Activated CD4-positive, alpha-beta T cell treated with anti-CD3 and anti-CD28 coated beads for 24 hours (primary cell): ENCODE measurements around the gene LHX3.

Experiments
- DNase-seq, 2 donors: peaks; one replicate each; pipeline ENCODE4 v3.0.0-alpha.2; 2020; ENCODE audit warnings: low read depth in 2 of 2

Gene LHX3

DNA sequence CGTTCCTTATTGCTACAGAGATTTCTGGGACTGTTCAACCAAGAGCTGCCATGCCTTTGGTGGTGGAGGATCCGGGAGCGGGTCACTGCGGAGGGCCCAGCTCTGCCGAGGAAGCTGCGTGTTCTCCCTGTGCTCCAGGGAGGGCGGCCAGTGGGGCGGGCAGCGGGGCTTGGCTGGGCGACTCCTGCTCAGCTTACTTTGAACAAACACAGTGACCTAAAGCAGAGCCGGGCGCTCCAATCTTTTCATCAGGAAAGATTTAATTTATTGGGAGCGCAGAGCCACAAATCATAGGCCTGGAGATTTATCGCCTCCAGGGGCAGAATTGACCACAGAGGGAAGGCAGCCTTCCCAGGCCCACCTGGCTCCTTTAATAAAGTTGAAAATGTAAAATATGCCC is 27.7 kb downstream of the LHX3 start:
- no peak for DNase-seq

DNA sequence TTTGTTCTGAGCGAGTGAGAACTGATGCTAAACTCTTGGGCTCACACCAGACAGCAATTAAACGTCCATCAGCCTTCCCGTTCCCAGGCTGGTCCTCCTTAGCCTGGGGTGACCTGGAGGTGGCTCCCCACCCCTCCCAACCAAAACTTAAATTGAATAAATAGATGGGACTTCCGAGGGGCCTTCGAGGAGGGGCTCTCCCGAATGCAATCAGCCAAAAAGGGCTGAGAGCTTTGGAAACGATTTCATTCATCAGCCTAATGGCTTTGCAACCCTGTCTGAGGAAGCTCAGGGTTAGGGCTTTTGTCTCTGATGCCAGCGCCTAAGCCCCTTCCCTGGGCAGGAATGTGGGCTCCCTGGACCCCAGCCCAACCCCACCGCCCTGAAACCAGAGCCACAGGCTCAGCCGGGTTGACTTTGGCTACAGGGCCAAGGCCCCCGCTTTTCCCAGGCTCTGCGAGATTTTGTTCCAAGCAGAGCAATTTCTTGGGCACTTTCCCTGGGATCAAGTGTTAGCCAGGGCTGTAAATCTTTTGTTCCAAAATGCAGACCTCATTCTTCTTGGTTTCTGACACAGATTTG is 29.2 kb downstream of the LHX3 start:
- no peak for DNase-seq

DNA sequence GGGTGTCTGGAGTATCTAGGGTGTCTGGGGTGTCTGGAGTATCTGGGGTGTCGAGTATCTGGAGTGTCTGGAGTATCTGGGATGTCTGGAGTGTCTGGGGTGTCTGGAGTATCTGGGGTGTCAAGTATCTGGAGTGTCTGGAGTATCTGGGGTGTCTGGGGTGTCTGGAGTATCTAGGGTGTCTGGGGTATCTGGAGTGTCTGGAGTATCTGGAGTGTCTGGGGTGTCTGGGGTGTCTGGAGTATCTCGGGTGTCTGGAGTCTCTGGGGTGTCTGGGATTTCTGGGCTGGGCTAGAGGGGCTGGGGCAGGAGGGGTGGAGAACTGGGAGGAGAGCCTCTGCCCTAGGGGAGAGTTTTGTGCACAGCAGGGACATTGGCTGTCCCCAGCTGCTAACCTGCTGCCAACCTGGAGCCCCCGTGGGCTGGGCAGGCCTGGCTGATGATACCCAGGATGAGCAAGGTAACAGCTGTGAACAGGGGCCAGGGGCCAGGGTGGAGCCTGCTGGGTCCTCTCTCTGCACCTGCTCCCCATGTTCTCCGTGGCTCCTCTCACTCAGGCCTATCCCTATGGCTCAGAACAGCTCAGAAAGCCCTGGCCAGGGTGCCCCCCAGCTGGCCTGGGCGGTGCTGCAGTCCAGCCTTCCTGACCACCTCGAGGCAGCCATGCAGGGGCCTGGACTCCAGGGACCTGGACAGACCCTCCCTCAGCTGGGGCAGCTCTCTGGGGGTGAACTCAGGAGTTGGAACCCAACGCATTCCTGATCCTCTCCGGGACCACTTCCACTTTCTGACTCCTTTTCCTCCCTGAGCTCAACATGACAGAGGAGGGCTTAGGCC is 29.9 kb downstream of the LHX3 start:
- no peak for DNase-seq

DNA sequence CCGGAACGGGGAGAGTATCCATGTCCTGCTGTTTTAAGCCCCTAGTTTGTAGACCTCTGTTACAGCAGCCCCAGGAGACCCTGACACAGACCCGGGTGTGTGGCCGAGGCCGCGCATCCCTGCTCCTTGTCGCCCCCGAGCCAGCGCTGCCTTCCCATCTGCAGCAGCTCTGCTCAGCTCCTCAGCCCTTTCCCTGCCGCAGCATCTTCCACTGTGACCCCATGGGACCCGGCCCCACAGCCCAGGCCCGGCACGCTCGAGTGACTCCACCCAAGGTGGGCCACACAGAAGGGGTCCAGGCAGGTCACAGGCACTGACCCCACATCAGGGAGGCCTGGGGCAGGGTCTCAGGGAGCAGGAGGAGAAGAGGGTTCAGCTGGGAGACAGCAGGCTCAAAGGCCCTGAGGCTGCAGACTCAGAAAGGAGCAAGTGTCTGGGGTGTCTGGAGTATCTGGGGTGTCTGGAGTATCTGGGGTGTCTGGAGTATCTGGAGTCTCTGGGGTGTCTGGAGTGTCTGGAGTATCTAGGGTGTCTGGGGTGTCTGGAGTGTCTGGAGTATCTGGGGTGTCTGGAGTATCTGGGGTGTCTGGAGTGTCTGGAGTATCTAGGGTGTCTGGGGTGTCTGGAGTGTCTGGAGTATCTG is 31.2 kb downstream of the LHX3 start:
- no peak for DNase-seq

GRCh38 chr9:136172412-136173079 is 32.4 kb downstream of the LHX3 start:
- DNase-seq = no peak

DNA sequence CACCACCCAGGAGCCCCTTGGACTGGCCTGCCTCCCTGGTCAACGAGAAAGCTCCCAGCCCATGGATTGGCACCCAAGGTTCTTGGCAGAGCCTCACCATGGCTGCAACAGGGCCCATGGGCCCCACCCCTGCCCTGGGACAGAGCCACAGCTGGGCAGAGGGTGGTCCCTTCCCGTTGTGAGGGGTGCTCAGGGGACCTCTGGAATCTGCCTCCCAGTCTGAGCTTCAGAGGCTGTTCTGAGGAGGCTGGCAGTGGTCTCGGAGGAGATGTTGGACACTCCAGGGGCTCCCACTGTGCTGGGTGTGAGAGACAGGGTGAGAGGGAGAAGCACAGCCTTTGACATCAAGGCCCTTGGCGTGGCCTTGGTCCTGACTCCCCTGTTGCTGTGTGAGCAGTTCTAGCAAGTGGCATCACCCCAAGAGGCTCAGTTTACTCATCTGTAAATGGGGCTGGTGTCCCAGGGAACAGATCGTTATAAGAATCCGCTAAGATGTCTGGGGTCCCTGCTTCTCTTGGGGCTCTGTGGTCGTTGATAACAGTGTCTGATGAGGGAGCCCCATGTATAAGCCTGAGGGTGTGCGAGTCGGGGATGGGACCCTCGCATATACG is 33.0 kb downstream of the LHX3 start:
- DNase-seq = no peak

GRCh38 chr9:136171009-136171800 is 33.7 kb downstream of the LHX3 start:
- no peak for DNase-seq

GRCh38 chr9:136170006-136170901 is 34.7 kb downstream of the LHX3 start:
- peak; percentile 33 to 55 for DNase-seq

DNA sequence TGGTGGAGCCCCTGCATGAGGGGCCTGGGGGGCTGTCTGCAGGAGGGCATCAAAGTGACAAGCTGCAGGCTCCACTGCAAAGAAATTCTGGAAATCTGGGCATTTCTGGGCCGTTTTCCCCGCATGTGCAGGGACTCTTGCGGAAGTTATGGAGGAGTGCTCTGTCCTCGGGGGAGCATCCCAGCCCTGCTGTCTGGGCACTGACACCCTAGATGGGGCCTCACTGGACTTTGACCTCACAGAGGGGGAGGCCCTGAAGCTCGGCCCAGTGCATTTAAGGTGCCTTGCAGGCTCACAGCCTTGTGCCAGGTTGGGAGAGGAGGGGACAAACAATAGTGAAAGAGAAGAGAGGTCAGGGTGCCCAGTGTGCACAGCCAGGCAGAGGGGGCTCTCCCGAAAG is 35.4 kb downstream of the LHX3 start:
- DNase-seq = no peak

DNA sequence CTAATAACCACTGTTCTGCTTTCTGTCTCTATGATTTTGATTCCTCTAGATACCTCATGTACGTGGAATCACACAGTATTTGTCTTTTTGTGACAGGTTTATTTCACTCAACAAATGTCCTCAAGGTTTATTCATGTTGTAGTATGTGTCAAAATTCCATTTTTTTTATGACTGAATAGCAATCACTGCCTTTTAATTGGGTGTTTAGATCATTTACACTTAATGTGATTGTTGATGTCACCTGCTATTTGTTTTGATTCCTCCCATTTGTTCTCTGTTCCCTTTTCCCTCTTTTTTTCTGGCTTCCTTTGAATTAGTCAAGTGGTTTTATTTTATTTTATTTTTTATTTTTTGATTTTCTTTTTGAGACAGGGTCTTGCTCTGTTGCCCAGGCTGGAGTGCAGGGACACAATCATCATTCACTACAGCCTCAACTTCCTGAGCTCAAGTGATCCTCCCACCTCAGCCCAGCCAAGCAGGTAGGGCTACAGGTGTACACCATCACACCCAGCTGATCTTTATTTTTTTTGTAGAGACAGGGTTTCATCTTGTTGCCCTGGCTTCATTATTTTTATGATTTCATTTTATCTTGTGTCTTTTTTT is 41.6 kb downstream of the LHX3 start:
- no peak for DNase-seq

DNA sequence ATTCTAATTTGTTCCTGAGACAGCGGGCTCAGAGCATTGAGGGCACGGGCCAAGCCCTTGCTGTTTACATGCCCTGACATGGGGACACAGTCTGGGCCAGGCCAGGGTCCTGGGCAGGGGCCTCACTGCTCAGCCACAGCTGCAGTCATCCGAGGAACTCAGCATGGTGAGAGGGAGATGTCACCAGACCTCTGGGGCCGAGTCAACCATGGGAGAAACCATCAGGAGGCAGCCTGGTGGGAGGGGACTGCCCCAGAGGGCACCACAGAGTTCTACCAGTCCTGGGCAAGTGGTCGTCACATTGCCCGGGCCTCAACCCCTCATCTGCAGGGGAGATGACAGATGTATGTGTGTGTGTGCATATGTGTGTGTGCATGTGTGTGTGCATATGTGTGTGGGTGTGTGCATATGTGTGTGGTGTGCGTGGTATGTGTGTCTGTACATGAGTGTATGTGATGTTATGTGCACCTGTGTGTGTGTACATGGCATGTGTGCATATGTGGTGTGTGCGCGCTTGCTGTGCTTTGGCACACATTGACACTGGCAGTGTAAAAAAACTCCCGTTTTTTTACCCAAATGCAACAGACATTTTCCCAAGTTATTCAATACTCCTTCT is 43.8 kb downstream of the LHX3 start:
- DNase-seq = no peak

DNA sequence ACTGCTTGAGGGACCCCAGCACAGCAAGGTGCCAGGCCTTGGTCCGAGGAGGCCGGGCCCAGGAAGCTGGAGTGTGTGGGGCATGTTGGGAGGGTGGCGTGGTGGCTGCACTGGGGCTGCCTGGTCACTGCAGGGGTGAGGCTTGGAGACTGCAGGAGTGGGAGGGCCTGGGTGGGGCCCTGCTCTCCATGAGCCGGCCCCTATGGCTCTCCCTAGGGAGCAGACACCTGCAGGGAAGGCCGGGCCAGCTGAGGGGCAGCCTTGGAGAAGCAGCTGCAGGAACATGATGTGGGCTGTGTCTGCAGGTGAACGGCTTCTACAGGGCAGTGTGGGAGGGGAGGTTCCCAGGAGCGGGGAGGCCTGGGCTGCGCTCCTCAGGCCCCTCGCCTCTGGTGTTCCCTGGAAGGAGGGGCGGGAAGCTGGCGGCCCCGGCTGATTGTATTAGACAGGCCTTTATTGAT is 44.5 kb downstream of the LHX3 start:
- DNase-seq = no peak

- DNase-seq = no peak
Observed at GRCh38 chr9:136159851-136160250, 45.1 kb downstream of the LHX3 start.

DNA sequence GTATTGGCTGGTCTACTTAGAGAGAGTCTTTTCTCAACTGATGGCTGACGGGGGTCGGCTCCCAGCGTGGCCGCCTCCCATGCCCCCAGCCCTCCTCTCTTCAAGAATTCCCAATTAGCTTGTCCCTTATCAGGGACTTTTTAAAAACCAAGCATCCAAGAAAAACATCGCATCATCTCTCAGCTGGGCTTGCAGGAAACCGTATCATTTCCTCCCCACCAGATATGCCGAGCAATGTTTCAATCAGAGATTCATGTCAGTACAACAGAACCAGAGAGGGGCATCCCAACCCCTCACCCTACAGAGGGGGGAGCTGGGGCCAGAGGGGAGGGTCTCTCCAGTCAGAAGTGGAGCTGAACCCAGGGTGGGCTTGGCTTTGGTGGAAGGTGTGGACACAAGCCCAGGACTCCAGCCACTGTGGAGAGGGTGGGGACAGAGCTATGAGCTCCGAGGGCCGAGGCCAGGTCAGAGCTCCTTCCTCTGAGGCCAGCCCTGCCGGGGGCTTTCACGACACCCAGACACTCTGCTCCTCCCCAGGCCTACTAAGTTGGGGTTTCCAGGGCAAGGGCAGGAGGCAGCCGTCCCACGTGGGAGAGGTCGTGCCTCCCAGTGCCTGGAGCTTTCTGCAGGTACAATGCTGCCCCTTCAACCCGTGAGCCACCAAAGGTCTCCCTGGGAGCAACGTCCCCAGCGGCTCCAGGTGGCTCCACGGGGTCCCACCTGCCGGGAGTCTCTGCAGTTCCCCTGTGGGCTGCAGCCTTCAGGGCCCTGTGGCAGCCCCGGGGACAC is 47.3 kb downstream of the LHX3 start:
- no peak for DNase-seq

DNA sequence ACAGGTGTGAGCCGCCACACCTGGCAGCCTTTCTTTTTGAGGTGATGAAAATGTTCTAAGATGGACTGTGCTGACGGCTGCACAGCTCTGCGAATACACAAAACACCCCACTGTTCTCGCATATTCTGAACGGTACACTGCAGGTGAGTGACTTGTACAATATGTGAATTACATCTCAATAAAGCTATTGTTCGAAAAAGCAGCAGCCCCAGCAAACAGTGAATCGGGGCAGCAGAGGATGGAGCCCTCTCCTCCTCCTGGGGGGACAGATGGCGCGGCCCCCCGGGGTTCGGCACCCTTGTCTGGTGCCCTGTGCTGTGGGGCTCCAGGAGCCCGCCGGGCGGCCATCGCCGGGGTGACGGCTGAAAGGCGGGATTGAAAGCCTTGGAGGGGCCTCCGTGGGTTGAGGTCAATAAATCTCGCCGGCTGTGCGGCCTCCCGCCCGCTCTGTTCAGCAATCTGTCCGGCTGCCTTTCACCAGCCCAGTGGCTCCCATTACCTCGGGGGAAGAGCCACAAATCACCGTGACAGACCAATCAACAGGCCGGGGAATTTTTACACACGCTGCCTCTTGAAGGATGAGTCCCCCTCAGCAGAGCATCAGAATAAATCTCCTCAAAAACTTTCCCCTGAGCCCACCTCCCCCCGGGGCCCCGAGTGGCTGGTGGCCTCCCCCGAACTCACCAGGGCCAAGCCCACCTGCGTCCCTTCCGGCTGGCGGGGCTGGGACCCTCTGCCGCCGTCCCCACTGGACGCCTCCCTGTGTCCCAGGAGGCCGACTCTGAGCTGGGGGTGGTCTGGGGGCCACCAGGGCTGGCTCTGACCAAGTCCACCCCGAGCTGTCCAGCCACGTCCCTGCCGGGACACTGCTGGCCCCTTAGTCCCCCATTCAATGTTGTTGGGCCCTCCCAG is 48.5 kb downstream of the LHX3 start:
- DNase-seq = no peak

DNA sequence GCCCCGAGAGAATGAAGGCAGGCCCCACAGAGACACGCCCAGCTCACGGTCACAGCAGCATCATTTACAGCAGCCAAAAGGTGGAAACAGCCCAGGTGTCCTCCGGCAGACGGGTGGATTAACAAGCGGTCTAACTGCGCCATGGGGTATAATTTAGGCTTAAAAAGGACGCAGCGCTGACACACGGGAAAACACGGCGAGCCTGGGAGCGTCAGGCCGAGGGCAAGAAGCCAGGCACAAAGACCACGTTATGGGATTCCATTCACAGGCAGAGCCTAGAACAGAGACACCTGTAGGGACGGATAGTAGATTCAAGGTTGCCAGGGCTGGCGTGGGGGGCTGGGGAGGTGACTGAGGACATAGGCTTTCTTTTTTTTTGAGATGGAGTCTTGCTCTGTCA is 49.4 kb downstream of the LHX3 start:
- DNase-seq = no peak

DNA sequence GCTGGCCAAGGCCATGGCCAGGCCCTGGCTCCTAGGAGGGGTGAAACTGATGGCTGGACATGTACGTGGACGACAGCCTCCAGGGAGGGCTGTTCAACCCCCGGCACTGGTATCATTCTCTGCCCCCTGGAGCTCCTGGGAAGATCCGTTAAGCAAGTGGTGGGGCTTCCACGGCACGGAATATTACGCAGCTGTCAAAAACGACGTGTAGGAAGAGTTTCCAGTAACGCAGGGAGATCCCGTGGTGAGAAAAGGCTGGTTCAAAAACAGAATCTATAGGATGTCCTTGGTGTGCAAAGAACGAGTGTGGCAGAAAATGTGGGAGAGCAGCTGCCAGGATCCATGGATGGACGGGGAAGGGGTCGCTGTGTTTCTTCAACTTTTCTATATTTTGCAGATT is 50.0 kb downstream of the LHX3 start:
- no peak for DNase-seq
